ENCODE measurements around the gene VASP. TPM values are rescaled to one million over a fixed set of nuclear protein-coding genes. Genes with fewer than 3 reads are reported as not detected.

Gene VASP
- total and polyA plus RNA-seq, 10 donors = 146 to 386 (median 199) TPM

- Histone ChIP-seq H3K27me3 (replicated peaks in 1 of 7) (peaks cover 0 to 5% (median 0%) of the 10 kb centered on the region in 7 donors), H3K4me3 (peak overlapping the region in 1 of 8 donors; percentile 99), H3K27ac (peak overlapping the region; percentile 96 to 100 (median 97)), H3K9me3 (no peaks in the 10 kb centered on the region), H3K4me1 (peaks cover 17 to 65% (median 27%) of the 10 kb centered on the region in 6 donors), H3K36me3 (peaks cover 0 to 4% (median 0%) of the 10 kb centered on the region in 6 donors)
- 85 to 95% (median 90%) methylated on average over 8 of the region's 8 CpGs for WGBS, 5 donors
- no peak for TF ChIP-seq POLR2AphosphoS5 (IDR thresholded peaks at IDR 0.05)
- no peak for TF ChIP-seq POLR2A (IDR thresholded peaks at IDR 0.05)
- no peak for TF ChIP-seq CTCF (IDR thresholded peaks at IDR 0.05 in 8 of 11, conservative IDR thresholded peaks at IDR 0.05 in 3 of 11)
- no peak for DNase-seq
- intact Hi-C loops (cut with DNase I; ENCODE audit: low total_unique reads) = no loop called here
Measured at GRCh38 chr19:45505151-45505995, 1.9 kb upstream of the VASP start.

- H3K9me3 ChIP-seq = no peaks in the 10 kb centered on the region
- no peak for TF ChIP-seq POLR2A (IDR thresholded peaks at IDR 0.05)
- TF ChIP-seq POLR2AphosphoS5 (IDR thresholded peaks at IDR 0.05) = no peak
- no peak for TF ChIP-seq CTCF (IDR thresholded peaks at IDR 0.05 in 8 of 11, conservative IDR thresholded peaks at IDR 0.05 in 3 of 11)
- H3K27ac ChIP-seq = peak overlapping the region; percentile 96 to 100 (median 97)
- peak overlapping the region in 6 of 8 donors; percentile 96 to 100 (median 98) for H3K4me3 ChIP-seq
- 33 to 74% (median 59%) methylated on average over 5 of the region's 5 CpGs for WGBS, 5 donors
- intact Hi-C loops (cut with DNase I; ENCODE audit: low total_unique reads) = no loop called here
- H3K36me3 ChIP-seq = peaks cover 0 to 10% (median 0%) of the 10 kb centered on the region in 6 donors
- peaks cover 21 to 65% (median 33%) of the 10 kb centered on the region in 6 donors for H3K4me1 ChIP-seq
- peaks cover 0 to 1% (median 0%) of the 10 kb centered on the region in 7 donors for H3K27me3 ChIP-seq (replicated peaks in 1 of 7)
- no peak for DNase-seq
Measured at GRCh38 chr19:45505996-45506245, 1.4 kb upstream of the VASP start.

- peak; percentile 100 for DNase-seq
- WGBS, 5 donors = 1 to 3% (median 2%) methylated on average over 12 to 47 of the region's 47 CpGs
- TF ChIP-seq POLR2A (IDR thresholded peaks at IDR 0.05) (peak; percentile 36 to 65 (median 54)), CTCF (IDR thresholded peaks at IDR 0.05 in 8 of 11, conservative IDR thresholded peaks at IDR 0.05 in 3 of 11) (peak in 7 of 11 experiments; percentile 21 to 71 (median 61)), POLR2AphosphoS5 (IDR thresholded peaks at IDR 0.05) (peak; percentile 91 to 92 (median 92))
- peak overlapping the region; percentile 96 to 100 (median 97) for H3K27ac ChIP-seq
- peak overlapping the region; percentile 96 to 100 (median 98) for H3K4me3 ChIP-seq
- H3K9me3 ChIP-seq = no peaks in the 10 kb centered on the region
- H3K4me1 ChIP-seq = peaks cover 25 to 65% (median 37%) of the 10 kb centered on the region in 6 donors
- H3K27me3 ChIP-seq (replicated peaks in 1 of 7) = no peaks in the 10 kb centered on the region
- H3K36me3 ChIP-seq = peaks cover 0 to 15% (median 0%) of the 10 kb centered on the region in 6 donors
- intact Hi-C loops (cut with DNase I; ENCODE audit: low total_unique reads) = no loop called here
Measured at GRCh38 chr19:45506246-45506988, 862 bp upstream of the VASP start.

Data from spleen (tissue), 11 donors.